HG03196 (cell line): ENCODE measurements around the gene FAM161A.
"Not testable (repeated sequence)": the region's sequence is repeated elsewhere in the genome, so short reads cannot be mapped to it uniquely, and the experiment has no call there.

ENCODE experiments used
- ATAC-seq: cut with Tn5 transposase; IDR thresholded peaks from one replicate; pipeline ENCODE4 v1.9.1; 2021; ENCODE audit not compliant: unreplicated experiment

Gene FAM161A

DNA sequence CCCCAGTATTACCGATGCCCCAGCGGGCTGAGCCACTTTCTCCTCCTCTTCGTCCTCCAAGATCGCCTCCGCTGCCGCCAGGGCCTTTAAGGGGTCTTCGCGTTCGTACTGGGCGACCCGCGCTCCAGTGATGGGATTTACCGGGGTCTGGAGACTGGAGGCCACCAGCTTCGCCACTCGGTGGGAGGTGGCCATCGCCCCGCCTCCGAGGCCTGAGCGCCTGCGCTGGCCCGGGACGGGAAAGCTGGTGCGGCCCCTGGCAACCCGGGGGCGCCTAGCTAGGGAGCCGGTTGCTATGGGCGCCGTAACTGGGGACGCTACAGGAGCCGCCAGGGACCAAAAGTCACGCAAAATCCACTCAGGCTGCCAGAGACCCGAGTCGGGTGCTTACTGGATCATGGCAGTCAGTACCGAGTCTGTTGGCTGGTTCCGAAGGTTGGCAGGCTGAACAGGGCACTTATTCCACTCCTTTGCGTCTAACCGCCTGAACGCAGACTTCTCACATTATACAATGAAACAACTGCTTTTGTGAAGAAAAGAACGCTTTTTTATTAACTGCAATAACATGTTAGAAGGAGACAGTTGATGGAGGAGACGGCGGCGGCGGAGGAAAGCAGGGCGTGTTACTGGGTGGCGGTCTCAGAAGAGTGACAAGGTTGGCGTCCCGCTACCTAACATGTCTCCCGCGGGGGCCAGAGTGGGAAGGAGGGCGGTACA is at the start of gene FAM161A:
FAM161A (minus strand) TSS at position 214 of the 717 bp plus-strand sequence; CDS start at position 195, 19 bp downstream.
- peak; percentile 78 for ATAC-seq

DNA sequence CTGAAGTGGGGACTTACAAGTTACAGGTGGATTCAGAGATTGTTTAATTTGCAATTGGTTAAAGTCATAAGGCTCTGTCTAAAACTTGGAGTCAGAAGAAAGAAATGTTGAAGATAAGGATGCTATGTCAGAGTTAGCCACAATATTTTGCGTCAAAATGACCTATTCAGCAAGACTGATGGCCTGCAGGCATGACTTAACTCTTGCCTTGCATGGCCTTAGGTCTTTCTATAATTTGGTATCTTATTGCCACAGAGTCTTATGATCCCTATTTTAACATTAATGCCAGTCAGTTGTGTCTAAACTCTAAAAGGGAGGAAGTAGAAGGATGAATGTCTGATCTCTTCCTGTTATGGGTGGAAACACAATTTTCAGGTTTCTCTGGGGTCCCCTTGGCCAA is 46.4 kb upstream of the FAM161A start:
- ATAC-seq = no peak

DNA sequence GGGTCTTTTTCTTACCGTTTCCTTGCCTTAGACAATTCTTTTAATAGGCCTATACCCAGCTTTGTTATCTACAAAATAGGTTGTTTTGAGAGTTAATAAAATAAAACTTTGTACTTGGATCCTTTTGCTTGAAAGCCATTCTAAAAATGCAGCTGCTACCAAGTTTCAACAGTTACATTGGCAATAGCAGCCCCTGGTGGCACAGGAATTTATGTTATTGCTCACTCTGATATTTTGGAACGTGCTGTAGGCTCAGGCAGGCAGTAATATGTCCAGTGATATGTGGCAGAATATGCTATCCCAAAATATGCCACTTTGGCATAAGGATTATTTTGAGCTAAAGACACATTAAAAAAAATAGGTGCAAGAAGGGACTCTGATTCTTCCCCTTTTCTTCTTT is 45.0 kb upstream of the FAM161A start:
- ATAC-seq = no peak

DNA sequence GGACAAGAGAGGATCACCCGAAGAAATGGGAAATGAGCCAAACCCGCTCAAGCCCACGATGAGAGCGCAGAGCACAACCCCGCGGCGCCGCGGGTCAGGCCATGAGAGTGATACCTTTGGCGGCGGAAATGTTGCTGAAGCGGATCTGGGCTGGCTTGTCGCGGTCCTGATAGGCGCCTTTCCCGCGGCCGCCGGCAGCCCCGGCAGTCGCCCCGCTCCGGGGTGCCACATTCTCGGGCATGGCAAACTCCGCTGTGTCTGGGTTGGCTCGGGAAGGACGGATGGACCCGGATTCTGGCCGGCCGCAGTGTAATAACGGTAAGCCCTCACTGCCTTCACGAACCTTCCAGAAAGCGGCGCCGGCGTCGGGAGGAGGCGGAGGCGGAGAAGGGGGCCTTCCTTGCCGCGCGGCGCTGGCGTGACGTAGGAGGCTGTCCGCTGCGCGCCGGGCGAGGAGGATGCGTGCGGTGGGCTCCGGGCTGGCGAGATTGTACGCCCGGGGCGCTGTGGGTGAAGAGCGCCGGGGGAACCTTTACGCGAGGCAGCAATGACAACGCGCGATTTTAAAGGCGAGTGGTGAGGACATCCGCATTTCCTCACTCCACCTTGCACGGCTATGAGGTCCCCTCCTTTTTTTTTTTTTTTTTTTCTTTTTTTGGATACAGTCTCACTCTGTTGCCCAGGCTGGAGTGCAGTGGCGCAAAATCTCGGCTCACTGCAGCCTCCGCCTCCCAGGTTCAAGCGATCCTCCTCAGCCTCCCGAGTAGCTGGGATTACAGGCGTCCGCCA is 34.6 kb upstream of the FAM161A start, which contains the start of gene CCT4:
CCT4 (minus strand) TSS at position 390 of the 789 bp plus-strand sequence; CDS start at position 241, 149 bp downstream.
- ATAC-seq = peak; percentile 90

DNA sequence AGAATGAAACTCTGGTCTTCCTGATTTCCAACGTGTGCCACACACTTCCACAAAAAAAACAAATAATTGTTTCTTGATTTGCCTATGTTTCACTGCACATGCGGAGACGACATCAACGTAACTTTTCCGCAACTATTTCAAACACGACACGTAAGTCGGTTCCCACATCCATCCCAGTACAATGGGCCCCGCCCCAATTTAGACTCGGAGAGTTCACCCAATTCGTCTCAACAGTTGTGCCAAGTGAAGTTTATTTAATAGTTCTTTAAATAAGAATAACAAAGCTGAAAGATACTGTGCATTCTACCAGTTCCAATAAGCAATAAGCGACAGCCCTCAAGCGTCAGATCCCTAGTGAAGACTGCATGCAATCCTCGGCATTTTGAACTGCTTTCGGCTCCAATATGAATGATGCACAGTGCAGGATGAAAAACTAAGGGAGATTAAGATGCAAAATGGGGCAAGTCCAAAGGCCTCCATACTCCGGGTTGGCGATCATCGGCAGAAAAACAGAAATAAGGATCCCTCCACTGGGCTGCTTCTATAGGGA is 33.9 kb upstream of the FAM161A start:
- ATAC-seq = no peak

- no peak for ATAC-seq
Measured at GRCh38 chr2:61885896-61886603, 32.2 kb upstream of the FAM161A start.

DNA sequence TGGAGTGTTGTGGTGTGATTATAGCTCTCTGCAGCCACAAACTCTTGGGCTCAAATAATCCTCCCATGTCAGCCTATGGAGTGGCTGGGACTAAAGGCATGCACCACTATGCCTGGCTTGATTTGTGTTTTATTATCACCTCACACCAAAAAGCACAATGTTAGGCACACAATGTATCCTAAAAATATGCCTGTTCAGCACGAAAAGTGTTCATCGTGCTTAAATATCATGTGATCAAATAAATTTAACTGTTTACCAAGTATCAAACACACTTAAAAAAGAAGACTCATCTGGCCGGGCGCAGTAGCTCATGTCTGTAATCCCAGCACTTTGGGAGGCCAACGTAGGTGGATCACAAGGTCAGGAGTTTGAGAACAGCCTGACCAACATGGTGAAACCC is 29.0 kb upstream of the FAM161A start:
- ATAC-seq = no peak

GRCh38 chr2:61879351-61879750 is 25.5 kb upstream of the FAM161A start:
- ATAC-seq = not testable (repeated sequence)

DNA sequence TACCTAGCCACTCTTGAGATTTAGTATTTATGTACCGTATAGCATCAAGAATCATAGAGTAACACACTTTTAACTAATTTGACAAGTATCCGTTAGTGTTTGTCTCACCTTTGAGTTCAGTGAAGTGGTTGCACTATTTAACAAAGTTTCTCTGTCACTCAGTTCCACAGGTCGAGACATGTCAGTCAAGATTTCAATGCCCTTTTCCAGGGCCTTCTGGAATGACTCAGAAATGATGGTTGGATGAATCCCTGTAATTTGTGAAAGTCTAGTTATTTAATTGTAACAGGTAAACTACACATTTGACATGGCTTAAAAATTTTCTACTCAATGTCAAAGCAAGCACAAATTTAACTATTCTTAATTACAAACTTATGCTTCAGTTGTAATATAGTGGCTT is 24.9 kb upstream of the FAM161A start:
- ATAC-seq = no peak

GRCh38 chr2:61877571-61878245 is 23.8 kb upstream of the FAM161A start:
- no peak for ATAC-seq

- no peak for ATAC-seq
Measured at GRCh38 chr2:61876400-61876799, 22.5 kb upstream of the FAM161A start.

DNA sequence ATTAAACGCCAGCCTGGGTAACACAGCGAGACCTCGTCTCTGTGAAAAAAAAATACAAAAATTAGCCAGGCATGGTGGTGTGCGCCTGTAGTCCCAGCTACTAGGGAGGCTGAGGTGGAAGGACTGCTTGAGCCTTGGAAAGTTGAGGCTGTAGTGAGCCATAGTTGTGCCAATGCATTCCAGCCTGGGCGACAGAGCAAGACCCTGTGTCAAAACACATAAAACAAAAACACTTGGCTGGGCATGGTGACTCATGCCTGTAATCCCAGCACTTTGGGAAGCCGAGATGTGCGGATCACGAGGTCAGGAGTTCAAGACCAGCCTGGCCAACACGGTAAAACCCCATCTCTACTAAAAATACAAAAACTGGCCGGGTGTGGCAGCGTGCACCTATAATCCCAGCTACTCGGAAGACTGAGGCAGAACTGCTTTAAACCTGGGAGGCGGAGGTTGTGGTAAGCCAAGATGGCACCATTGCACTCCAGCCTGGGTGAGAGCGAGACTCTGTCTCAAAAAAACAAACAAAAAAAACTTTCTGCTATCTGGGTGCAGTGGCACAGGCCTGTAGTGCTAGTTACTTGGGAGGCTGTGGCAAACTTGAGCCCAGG is 12.7 kb upstream of the FAM161A start:
- not testable (repeated sequence) for ATAC-seq

DNA sequence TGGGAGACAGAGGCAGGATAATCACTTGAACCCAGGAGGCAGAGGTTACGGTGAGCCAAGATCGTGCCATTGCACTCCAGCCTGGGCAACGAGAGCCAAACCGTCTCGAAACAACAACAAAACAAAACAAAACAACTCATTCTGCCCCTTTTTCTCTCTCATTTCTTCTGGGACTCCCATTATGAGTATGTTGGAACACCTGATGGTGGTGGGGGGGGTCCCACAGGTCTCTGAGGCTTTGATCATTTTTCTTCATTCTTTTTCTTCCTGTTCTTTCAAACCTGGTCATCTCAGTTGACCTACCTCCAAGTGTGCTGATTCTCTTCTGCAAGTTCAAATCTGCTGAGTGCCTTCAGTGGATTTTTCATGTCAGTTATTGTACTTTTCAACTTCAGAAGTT is 8.2 kb upstream of the FAM161A start:
- no peak for ATAC-seq

GRCh38 chr2:61857224-61857623 is 3.4 kb upstream of the FAM161A start:
- ATAC-seq = no peak

DNA sequence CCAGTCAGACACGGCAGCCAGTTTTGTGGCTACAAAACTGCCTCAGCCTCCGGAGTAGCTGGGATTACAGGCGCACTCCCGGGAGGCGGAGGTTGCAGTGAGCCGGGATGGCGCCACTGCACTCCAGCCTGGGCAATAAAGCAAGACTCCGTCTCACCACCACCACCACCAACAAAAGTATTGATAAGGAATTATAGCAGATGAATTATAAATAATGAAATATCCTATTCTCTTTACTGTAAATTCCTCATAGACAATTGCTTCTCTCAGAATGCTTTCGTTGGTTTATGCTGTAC is 1.4 kb upstream of the FAM161A start:
- no peak for ATAC-seq

- peak; percentile 91 for ATAC-seq
Measured at GRCh38 chr2:61854564-61855317, 881 bp upstream of the FAM161A start.

DNA sequence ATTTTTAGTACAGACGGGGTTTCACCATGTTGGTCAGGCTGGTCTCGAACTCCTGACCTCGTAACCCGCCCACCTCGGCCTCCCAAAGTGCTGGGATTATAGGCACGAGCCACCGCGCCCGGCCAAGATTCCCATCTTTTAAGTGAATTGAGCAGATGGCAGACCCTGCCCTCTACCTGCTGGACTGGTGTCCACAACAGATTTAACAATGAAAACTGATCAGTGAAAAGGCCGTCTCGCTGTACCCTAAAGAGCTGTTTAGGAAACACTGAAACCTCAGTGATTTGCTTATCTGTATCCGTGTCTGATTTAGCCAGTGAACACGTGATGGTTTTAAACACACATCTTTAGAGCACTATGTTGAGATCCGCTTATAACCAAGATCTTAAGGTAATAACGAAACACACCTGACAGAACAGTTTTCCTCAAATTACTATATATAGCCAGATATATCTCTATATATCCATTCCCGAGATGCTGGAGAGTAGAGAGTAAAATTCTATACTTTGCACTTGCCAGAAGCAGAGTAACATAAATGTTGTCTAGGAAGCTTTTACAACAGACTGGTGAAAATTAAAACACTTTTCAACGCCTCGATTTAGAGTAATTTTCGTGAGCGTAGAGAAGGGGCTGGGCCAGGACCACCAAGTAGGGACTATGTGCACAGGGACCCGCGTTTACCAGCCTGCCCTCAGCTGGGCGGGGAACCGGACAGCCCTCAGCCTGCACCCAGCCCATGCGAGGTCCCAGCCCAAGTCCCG is 594 bp downstream of the FAM161A start:
- ATAC-seq = peak; percentile 71

- ATAC-seq = not testable (repeated sequence)
Measured at GRCh38 chr2:61851270-61851669, 2.6 kb downstream of the FAM161A start.

DNA sequence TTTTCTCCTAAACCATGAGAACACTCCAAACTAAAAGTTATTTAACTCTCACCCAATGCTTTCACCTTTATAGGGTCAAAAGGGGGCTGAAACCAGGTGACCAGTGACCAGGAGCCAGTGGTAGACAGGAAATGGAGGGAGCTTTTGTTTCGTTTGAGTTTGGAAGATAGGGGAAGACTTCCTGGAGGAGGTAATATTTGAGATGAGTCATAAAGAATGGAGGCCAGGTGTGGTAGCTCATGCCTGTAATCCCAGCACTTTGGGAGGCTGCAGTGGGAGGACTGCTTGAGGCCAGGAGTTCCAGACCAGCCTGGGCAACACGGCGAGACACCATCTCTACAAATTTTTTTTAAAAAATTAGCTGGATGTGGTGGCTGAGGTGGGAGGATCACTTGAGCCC is 8.5 kb downstream of the FAM161A start:
- ATAC-seq = no peak
